Esophagus mucosa (tissue), 1 donor: ENCODE results near the gene CYB5R4. TPM values are rescaled to one million over a fixed set of nuclear protein-coding genes. Genes with fewer than 3 reads are reported as not detected.
A peak's percentile ranks its signal among the peaks of the same experiment; 100 is the strongest.

ENCODE experiments used
- ATAC-seq: fragments of 200-7000 bp; cut with Tn5 transposase; one replicate; pipeline ENCODE4 v1.9.1; 2020
- total RNA-seq: library from RNA; stranded (reverse); gene quantifications from one replicate; pipeline ENCODE4 v1.2.4, GENCODE V29; 2023
- donor health status: DM: yes; HTN: yes; CAD: no.

CYB5R4 gene, protein sequence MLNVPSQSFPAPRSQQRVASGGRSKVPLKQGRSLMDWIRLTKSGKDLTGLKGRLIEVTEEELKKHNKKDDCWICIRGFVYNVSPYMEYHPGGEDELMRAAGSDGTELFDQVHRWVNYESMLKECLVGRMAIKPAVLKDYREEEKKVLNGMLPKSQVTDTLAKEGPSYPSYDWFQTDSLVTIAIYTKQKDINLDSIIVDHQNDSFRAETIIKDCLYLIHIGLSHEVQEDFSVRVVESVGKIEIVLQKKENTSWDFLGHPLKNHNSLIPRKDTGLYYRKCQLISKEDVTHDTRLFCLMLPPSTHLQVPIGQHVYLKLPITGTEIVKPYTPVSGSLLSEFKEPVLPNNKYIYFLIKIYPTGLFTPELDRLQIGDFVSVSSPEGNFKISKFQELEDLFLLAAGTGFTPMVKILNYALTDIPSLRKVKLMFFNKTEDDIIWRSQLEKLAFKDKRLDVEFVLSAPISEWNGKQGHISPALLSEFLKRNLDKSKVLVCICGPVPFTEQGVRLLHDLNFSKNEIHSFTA
- total RNA-seq = 23.1 TPM

DNA sequence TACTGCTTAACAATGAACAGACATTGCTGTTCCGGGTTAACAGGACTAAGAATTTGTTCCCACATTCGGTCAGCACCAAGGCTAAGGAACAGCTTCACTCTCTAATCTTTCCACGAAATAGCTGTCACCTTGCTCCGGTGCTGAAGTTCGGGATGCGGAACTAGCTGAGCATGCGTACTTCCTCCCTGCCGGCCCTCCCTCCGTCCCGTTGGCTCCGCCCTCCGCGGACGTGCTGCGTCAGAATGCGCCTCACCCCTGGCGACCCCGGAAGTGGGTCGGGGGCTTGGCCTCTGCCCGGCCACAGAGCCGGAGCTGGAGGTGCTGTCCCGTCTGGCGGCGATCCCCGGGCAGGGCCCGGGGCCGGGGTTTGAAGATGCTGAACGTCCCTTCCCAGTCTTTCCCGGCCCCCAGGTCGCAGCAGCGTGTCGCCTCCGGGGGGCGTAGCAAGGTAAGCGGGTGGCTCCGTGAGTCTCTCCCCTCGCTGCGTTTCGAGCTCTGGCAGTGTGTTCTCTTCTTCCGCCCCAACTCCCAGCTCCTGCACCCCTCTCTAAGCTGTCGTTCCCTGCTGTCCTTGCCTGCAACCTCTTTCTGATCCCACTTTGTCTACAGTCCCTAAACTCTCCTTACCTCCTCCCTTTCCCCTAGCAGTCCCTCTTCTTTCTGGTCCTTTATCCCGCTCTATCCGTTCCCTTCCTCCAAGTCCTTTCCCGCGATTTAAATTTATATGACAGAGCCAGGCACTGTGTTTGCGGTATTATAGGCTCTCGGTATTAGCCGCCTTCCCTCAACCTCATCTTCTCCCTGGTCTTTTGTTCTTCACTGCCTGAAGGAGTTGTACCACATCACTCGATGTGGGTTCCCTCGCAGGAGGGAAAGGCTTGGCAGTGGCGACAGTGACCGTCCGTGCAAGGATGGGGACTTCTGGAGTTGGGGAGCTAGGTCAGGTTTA lies at the start of gene CYB5R4:
Gene CYB5R4 (plus strand): TSS at position 280 of the 949 bp plus-strand sequence. CDS start 94 bp downstream, at position 374.
- ATAC-seq = peak; percentile 100

GRCh38 chr6:83812595-83812994 lies 46.9 kb upstream of the CYB5R4 start:
- ATAC-seq = no peak

DNA sequence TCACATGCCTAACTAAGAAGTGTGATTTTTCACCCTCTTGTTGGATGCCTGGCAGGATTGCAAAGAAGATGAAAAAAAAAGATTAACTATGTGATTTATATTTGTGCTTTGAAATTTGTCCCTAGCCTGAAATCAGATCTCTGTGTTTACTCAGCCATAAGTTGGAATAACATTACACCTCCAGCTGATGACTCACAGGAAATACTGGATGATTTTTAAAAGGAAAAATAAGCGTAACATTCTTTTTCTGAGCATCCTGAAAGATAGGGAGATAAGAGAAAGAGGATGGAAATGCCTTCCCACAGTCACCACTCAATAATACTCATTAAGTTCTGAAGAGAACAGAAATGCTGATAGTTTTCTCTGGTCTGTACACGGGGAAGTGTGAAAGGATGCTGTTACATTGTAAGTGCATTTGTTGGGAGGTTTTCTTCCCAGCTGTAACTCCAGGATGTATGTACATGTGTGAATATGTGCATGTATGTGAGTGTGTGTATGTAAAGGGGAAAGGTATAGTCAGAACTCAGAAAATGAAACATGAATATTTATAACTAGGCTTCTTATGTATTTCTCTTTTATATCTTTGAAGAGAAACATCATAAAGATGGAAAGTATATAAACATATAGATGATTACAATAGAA lies 43.7 kb upstream of the CYB5R4 start:
- ATAC-seq = no peak

DNA sequence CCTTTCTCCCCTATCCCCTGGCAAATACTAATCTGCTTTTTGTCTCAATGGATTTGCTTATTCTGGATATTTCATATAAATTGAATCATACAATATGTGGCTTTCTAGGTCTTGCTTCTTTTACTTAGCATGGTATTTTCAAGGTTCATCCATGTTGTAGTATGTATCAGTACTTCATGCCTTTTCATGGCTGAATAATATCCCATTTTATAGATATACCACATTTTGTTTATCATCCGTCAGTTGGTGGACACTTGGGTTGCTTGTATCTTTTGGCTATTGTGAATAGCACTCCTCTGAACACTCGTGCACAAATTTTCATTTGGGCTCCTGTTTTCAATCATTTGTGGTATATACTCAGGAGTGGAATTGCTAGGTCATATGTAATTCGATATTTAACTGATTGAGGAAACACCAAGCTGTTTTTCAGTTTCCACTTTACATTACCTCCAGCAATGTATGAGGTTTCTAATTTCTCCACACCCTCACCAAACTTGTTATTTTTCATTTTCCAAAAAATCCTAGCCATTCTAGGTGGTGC lies 36.8 kb upstream of the CYB5R4 start:
- no peak for ATAC-seq

- ATAC-seq = peak; percentile 55
Observed at GRCh38 chr6:83824388-83824801, 35.1 kb upstream of the CYB5R4 start.

DNA sequence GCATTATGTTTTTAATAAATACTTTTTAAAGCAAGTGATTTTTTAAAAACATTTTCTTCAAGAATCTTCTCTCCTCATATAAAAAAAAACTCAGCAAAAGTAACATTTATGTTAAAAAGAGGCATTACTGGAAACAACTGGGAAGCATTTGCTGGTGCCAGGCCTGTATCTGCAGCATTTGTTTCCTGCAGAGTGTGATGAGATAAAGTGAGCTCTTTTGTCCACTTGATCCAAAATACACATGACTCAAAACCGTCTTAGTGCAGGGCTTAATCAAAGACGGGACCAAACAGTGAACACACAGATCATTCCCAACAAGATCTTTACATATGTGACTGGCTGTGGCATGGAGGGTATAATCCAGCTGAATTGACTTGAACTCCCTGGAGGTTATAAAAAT lies 34.7 kb upstream of the CYB5R4 start:
- no peak for ATAC-seq

DNA sequence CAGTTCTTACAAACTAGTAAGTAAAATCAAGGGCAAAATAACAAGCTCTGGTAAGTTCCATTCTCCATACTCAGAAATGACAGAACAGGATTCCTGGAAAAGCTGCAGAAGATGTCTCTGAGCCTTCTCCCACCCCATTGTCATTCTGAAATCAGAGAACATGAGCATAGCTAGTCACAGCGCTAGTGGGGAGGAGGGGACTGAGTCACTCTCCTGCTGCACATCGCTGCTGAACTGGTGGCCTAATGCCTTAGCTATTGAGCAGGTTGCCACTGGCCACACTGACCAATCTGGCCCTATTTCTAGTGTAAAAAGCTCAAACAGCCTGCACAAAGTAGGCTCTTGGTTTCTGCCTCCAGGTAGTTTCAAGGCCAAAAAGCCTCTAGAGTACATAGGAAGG lies 32.4 kb upstream of the CYB5R4 start:
- no peak for ATAC-seq

GRCh38 chr6:83838727-83839126 lies 20.8 kb upstream of the CYB5R4 start:
- no peak for ATAC-seq

DNA sequence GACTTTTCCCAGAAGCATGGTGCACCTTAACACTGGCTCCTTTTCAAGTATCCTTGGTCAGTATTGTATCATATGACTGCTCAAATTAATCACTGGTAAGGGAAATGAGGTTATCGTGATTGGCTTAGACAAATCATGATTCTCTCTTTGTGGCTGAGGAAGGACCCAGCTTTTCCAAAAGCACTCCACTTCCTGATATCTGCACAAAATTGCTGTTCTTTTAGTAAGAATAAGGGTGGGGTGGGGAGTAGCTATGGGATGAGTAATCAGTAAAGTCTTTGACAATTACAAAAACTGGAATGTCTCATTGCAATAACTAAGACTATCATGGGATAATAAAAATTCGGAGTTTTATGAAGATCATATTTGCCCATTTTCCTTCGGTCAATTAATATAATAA lies 15.3 kb upstream of the CYB5R4 start:
- no peak for ATAC-seq

DNA sequence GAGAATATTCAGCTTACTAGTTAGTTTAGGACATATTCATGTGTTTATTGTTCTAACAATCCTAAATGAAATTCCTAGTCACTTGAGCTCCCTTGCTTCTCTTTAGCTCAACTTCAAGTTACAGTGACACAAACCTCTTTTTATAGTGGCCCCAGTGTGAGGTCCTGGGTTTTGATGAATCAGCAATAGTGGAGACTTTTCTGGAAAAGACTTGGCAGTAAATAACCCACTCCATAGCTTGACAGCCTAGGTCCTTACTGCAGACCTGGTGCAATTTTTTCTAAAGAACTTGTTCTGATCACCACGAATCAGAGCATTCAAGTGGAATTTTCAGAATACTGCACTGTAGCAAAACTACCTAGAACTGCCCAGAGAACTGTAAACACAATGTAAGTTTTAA lies 13.2 kb upstream of the CYB5R4 start:
- ATAC-seq = no peak

- ATAC-seq = no peak
Observed at GRCh38 chr6:83847179-83847578, 12.3 kb upstream of the CYB5R4 start.

- ATAC-seq = no peak
Observed at GRCh38 chr6:83849127-83849526, 10.4 kb upstream of the CYB5R4 start.

DNA sequence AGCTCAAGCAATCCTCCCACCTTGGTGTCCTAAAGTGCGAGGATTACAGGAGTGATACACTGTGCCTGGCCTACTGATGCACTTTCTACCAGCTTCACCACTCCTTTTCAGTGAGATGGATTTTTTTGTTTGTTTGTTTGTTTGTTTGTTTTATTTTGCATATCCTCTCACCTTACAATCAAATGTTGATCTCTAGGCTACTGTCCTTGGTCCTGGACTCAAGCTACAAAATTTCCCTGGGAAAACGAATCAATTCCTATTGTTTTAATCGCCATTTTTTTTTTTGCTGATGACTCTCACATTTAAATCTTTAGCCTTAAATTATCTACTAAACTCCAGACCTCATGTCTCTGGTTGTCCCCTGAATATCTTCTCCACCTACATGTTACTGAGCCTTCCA lies 9.9 kb upstream of the CYB5R4 start:
- no peak for ATAC-seq

DNA sequence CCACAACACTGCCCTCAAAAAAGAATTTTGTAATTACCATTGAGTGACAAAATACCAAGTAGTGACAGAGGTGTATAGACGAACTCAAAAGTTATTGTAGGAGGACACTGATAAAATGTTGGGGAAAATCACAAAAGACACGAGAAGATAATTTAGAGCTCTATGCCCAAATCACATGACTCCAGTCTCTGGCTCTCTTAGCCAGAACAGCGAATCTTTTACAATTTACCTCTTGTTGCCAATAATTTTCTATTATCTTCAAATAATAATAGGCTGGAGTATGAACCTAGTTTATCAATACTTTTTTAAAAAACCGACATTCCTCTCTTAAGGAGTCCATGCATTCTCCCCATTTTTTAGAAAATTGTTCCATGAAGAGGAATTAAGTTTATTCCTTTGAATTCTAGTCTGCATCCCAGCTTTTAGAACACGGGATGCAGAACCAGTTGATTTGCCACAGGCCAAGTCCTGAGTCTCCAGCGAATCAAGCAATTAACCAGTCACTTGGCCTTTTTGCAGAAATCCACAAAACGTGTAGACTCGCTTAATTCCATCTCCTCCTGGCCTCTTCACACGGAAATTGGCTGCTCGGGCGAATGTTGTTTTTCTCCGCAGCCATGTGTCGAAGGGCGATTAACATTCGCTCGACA lies 6.8 kb upstream of the CYB5R4 start:
- ATAC-seq = no peak

GRCh38 chr6:83853178-83854000 lies 6.1 kb upstream of the CYB5R4 start, which contains the start of gene RIPPLY2:
Gene RIPPLY2, plus strand, starts transcription at chr6:83853360. Its CDS starts 57 bp downstream, at chr6:83853417.
- peak; percentile 52 for ATAC-seq

- no peak for ATAC-seq
Observed at GRCh38 chr6:83854001-83854501, 5.4 kb upstream of the CYB5R4 start.

DNA sequence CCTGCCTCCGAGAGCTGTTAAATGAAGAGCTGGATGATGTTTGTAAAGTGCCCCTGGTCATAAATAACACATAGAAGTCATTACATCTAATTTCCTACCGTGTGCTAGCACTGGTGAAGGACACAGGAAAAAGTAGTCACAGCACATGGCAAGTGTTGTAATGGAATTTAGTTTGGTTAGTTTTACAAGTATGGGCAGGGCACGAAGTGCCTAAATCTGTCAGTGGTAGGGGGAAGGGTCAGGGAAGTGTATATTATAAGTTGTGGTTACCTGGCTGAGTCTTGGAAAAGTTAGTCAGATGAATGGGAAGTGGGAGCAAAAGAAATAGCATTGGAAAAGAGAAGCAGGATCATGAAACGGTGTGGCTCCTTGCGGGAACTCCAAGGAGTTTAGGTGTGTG lies 4.7 kb upstream of the CYB5R4 start:
- ATAC-seq = no peak

GRCh38 chr6:83860359-83860755 lies 868 bp downstream of the CYB5R4 start:
- no peak for ATAC-seq

DNA sequence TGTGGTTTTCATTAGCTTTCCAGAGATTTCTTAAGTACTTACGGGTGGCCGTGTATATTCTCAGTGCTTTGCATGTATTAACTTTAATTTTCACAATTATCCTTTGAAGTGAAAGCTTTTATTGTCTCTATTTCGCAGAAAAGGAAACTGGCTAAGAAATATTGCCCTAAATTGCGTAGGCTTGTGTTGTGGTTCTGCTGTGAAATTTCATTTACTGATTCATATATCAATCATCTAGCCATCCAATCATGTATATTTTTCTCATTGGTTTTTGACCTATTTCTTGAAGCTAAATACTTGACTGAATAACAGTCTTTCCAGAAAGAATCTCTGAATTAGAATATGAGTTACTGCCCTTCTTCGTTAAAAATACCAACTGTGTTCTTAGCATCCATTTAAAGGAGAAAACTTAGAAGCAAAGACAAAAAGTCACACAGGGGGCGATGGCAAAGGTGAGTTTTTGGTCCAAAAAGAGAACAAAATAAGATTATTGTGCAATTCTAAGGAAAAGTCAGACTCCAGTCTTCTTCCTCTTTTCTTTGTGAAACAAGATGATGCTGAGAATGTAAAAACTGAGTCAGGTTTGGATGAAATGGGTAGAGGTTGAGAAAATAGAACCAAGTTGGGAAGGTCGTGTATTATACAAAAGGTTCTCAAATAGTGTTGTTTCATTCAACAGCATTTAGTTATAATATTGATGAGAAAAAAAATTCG lies 1.4 kb downstream of the CYB5R4 start:
- no peak for ATAC-seq
